H9 (cell line): ENCODE measurements around the gene TMEM86A. TPM values are rescaled to one million over a fixed set of nuclear protein-coding genes. Genes with fewer than 3 reads are reported as not detected.

Source experiments
- DNase-seq: peaks from one replicate; pipeline ENCODE4 v3.0.0-alpha.2; 2017
- H2AFZ ChIP-seq: one replicate; pipeline ENCODE4 v1.6.1; 2013; ENCODE audit warnings: mild to moderate bottlenecking, low read length, control low read depth, moderate library complexity
- H2AK5ac ChIP-seq: 2 replicates; pipeline ENCODE4 v1.6.1; 2013; ENCODE audit warnings: low read length, control low read depth, mixed read lengths; ENCODE audit not compliant: insufficient read length
- H2BK120ac ChIP-seq: one replicate; pipeline ENCODE4 v1.6.1; 2013; ENCODE audit warnings: low read depth, mild to moderate bottlenecking, low read length, control low read depth, inconsistent platforms; ENCODE audit not compliant: poor library complexity, severe bottlenecking
- H2BK12ac ChIP-seq: 2 replicates; pipeline ENCODE4 v1.6.1; 2013; ENCODE audit warnings: low read length, control low read depth, mixed read lengths, low read depth; ENCODE audit not compliant: insufficient read length
- H2BK15ac ChIP-seq: 2 replicates; pipeline ENCODE4 v1.6.1; 2013; ENCODE audit warnings: low read depth, low read length, control low read depth
- H2BK20ac ChIP-seq: one replicate; pipeline ENCODE4 v1.6.1; 2013; ENCODE audit warnings: low read depth, mild to moderate bottlenecking, low read length, control low read depth, inconsistent platforms; ENCODE audit not compliant: poor library complexity, severe bottlenecking
- H2BK5ac ChIP-seq: 2 replicates; pipeline ENCODE4 v1.6.1; 2013; ENCODE audit warnings: low read length, control low read depth, mixed read lengths; ENCODE audit not compliant: insufficient read length
- H3K14ac ChIP-seq: 2 replicates; pipeline ENCODE4 v1.6.1; 2013; ENCODE audit warnings: low read length, control low read depth; ENCODE audit not compliant: insufficient read depth
- H3K18ac ChIP-seq: 2 replicates; pipeline ENCODE4 v1.6.1; 2013; ENCODE audit warnings: low read depth, mild to moderate bottlenecking, mixed read lengths, low read length, control low read depth; ENCODE audit not compliant: insufficient read length
- H3K23ac ChIP-seq: 2 replicates; pipeline ENCODE4 v1.6.1; 2013; ENCODE audit warnings: low read length, control low read depth, mixed read lengths, low read depth; ENCODE audit not compliant: insufficient read length
- H3K23me2 ChIP-seq: 2 replicates; pipeline ENCODE4 v1.6.1; 2013; ENCODE audit warnings: low read depth, mild to moderate bottlenecking, mixed read lengths, low read length, control low read depth; ENCODE audit not compliant: insufficient read length, poor library complexity, severe bottlenecking
- H3K27ac ChIP-seq: 2 replicates; pipeline ENCODE4 v1.5.1; 2013; ENCODE audit warnings: low read length, control low read depth, mixed read lengths, low read depth; ENCODE audit not compliant: insufficient read length
- H3K27me3 ChIP-seq: 2 replicates; pipeline ENCODE4 v1.6.1; 2013; ENCODE audit warnings: low read length, control low read depth, inconsistent platforms; ENCODE audit not compliant: insufficient read depth
- H3K4ac ChIP-seq: 2 replicates; pipeline ENCODE4 v1.6.1; 2013; ENCODE audit warnings: low read depth, mild to moderate bottlenecking, control low read depth, inconsistent platforms, low read length, moderate library complexity
- H3K4me1 ChIP-seq: 2 replicates; pipeline ENCODE4 v1.6.1; 2013; ENCODE audit warnings: low read length, control low read depth, inconsistent platforms; ENCODE audit not compliant: insufficient read depth
- H3K4me2 ChIP-seq: 2 replicates; pipeline ENCODE4 v1.6.1; 2013; ENCODE audit warnings: low read length, control low read depth, mixed read lengths; ENCODE audit not compliant: insufficient read length, insufficient read depth
- H3K56ac ChIP-seq: 2 replicates; pipeline ENCODE4 v1.6.1; 2013; ENCODE audit warnings: low read depth, mild to moderate bottlenecking, mixed read lengths, low read length, control low read depth; ENCODE audit not compliant: insufficient read length
- H3K79me1 ChIP-seq: 2 replicates; pipeline ENCODE4 v1.6.1; 2013; ENCODE audit warnings: low read depth, mild to moderate bottlenecking, moderate library complexity, low read length, control low read depth, inconsistent platforms; ENCODE audit not compliant: insufficient read depth, poor library complexity, severe bottlenecking
- H3K79me2 ChIP-seq: 2 replicates; pipeline ENCODE4 v1.6.1; 2013; ENCODE audit warnings: low read length, control low read depth, inconsistent platforms; ENCODE audit not compliant: insufficient read depth
- H3K9ac ChIP-seq: 2 replicates; pipeline ENCODE4 v1.6.1; 2013; ENCODE audit warnings: low read length, control low read depth, mixed read lengths; ENCODE audit not compliant: insufficient read length; ENCODE audit errors: extremely low read depth
- H3K9me3 ChIP-seq: one replicate; pipeline ENCODE4 v1.6.1; 2013; ENCODE audit warnings: low read depth, low read length, inconsistent platforms; ENCODE audit not compliant: control insufficient read depth
- H3T11ph ChIP-seq: one replicate; pipeline ENCODE4 v1.6.1; 2013; ENCODE audit warnings: mild to moderate bottlenecking, low read length, control low read depth, inconsistent platforms
- H4K20me1 ChIP-seq: one replicate; pipeline ENCODE4 v1.6.1; 2013; ENCODE audit not compliant: control insufficient read depth, insufficient read length, insufficient read depth
- H4K5ac ChIP-seq: 2 replicates; pipeline ENCODE4 v1.6.1; 2013; ENCODE audit warnings: low read depth, mild to moderate bottlenecking, mixed read lengths, low read length, control low read depth; ENCODE audit not compliant: insufficient read length
- H4K8ac ChIP-seq: replicated peaks from 2 replicates; pipeline ENCODE4 v1.6.1; 2013; ENCODE audit warnings: low read length, control low read depth, mixed read lengths, low read depth; ENCODE audit not compliant: insufficient read length
- H4K91ac ChIP-seq: 2 replicates; pipeline ENCODE4 v1.6.1; 2013; ENCODE audit warnings: low read depth, mild to moderate bottlenecking, moderate library complexity, mixed read lengths, low read length, control low read depth; ENCODE audit not compliant: insufficient read length
- H3K27ac Mint-ChIP-seq, 3 experiments: 2 replicates in 2 of 3; 3 replicates in 1 of 3; pipeline ENCODE4 v1.8.0; 2020 to 2021; ENCODE audit warnings: mixed read lengths in 3 of 3, mild to moderate bottlenecking in 1 of 3, moderate library complexity in 1 of 3
- H3K27me3 Mint-ChIP-seq: 2 replicates; pipeline ENCODE4 v1.8.0; 2021; ENCODE audit warnings: low read depth, mild to moderate bottlenecking, moderate library complexity, mixed read lengths
- H3K36me3 Mint-ChIP-seq, 3 experiments: 2 replicates in 2 of 3; 3 replicates in 1 of 3; pipeline ENCODE4 v1.8.0; 2020 to 2021; ENCODE audit warnings: low read depth in 3 of 3, mixed read lengths in 3 of 3; ENCODE audit not compliant: insufficient read depth in 1 of 3
- H3K4me1 Mint-ChIP-seq, 2 experiments: 2 replicates each; pipeline ENCODE4 v1.8.0; 2020; ENCODE audit warnings: mixed read lengths in 2 of 2
- H3K4me3 Mint-ChIP-seq, 2 experiments: 2 replicates in 1 of 2; 3 replicates in 1 of 2; pipeline ENCODE4 v1.8.0; 2020 to 2021; ENCODE audit warnings: mild to moderate bottlenecking in 2 of 2, mixed read lengths in 2 of 2, moderate library complexity in 1 of 2
- H3K9me3 Mint-ChIP-seq, 2 experiments: 2 replicates in 1 of 2; 3 replicates in 1 of 2; pipeline ENCODE4 v1.8.0; 2020; ENCODE audit warnings: mild to moderate bottlenecking in 2 of 2, mixed read lengths in 2 of 2, moderate library complexity in 1 of 2
- CTCF ChIP-seq: fragments of 200-600 bp; sonication (generic); conservative IDR thresholded peaks from 3 replicates; pipeline ENCODE4 v1.8.0; 2021; ENCODE audit warnings: antibody characterized with exemption, mild to moderate bottlenecking
- WGBS: extraction: QIAGEN DNeasy Blood & Tissue Kit; methylation state at CpG from one replicate; pipeline ENCODE4 v1.1.7; 2013; ENCODE audit warnings: missing lambda C conversion rate, low lambda C conversion rate, mixed read lengths; ENCODE audit not compliant: insufficient read length; ENCODE audit errors: extremely low coverage; 5-methylcytosine and 5-hydroxymethylcytosine counted together
- total RNA-seq: library from RNA; stranded (reverse); gene quantifications from 2 replicates; pipeline ENCODE4 v1.2.1, GENCODE V29; 2021

The TMEM86A gene
- total RNA-seq, 1 experiment from 2014 or later: 2.3 TPM

GRCh38 chr11:18699848-18700261, 1.3 kb downstream of the TMEM86A start:
- H2AFZ ChIP-seq: no peak overlapping the region
- no peaks in the 10 kb centered on the region for H3K36me3 Mint-ChIP-seq
- H2BK5ac ChIP-seq: no peak overlapping the region

More at GRCh38 chr11:18699848-18700261, 1.3 kb downstream of the TMEM86A start:
- no peak overlapping the region for H3K18ac ChIP-seq
- H3T11ph ChIP-seq: no peak overlapping the region
- peaks cover 13 to 17% of the 10 kb centered on the region in 2 experiments for H3K4me1 Mint-ChIP-seq
- H3K79me2 ChIP-seq: no peaks in the 10 kb centered on the region
- H3K56ac ChIP-seq: no peak overlapping the region
- no peak overlapping the region for H4K8ac ChIP-seq
- no peak overlapping the region for H3K27ac ChIP-seq
- no peak overlapping the region for H4K5ac ChIP-seq
- H3K23me2 ChIP-seq: peaks cover 2% of the 10 kb centered on the region
- no peaks in the 10 kb centered on the region for H3K79me1 ChIP-seq
- no peak overlapping the region for H3K9ac ChIP-seq
- no peak overlapping the region for H2BK20ac ChIP-seq
- H3K27ac Mint-ChIP-seq: no peak overlapping the region; a peak in 1 of 7 replicates
- no peak for DNase-seq
- no peak overlapping the region for H3K4ac ChIP-seq
- WGBS: no CpG with 5 or more reads among the region's 3 CpGs
- TF ChIP-seq CTCF: no peak
- H3K23ac ChIP-seq: no peak overlapping the region
- H3K27me3 ChIP-seq: no peaks in the 10 kb centered on the region; the same call in 1 of the 2 replicates
- H3K14ac ChIP-seq: no peak overlapping the region
- peak overlapping the region; percentile 65 to 82 for H3K4me3 Mint-ChIP-seq
- H3K4me1 ChIP-seq: no peaks in the 10 kb centered on the region; the same call in 1 of the 2 replicates
- no peak overlapping the region for H2BK120ac ChIP-seq
- H2AK5ac ChIP-seq: no peak overlapping the region
- H3K27me3 Mint-ChIP-seq: peaks cover 47% of the 10 kb centered on the region
- H2BK15ac ChIP-seq: no peak overlapping the region
- no peak overlapping the region for H2BK12ac ChIP-seq
- no peak overlapping the region for H4K91ac ChIP-seq
- H3K9me3 Mint-ChIP-seq: no peaks in the 10 kb centered on the region
- peak overlapping the region; percentile 44 for H3K4me2 ChIP-seq
- no peaks in the 10 kb centered on the region for H4K20me1 ChIP-seq
- H3K9me3 ChIP-seq: no peaks in the 10 kb centered on the region
